A549 (cell line): ENCODE data around the gene SCFD1.

Source experiments
- BCL3 ChIP-seq: fragments of >200 bp; sonication (Bioruptor Twin); formaldehyde crosslinking; IDR thresholded peaks from 3 replicates; pipeline ENCODE4 v1.6.1; 2016
- CEBPB ChIP-seq, 2 experiments: fragments of >200 bp in 1 of 2; sonication (Bioruptor Twin) in 1 of 2; formaldehyde crosslinking in 1 of 2; IDR thresholded peaks; 2 replicates each; pipeline ENCODE4 v1.6.1; 2012 to 2016
- CHD2 ChIP-seq: fragments of 150-350 bp; IDR thresholded peaks from 2 replicates; pipeline ENCODE4 v1.6.1; 2014; ENCODE audit warnings: low read length; ENCODE audit not compliant: partially characterized antibody
- CTCF ChIP-seq: fragments of >200 bp; sonication (Bioruptor Twin); formaldehyde crosslinking; IDR thresholded peaks from 3 replicates; pipeline ENCODE4 v1.5.1; 2016
- EP300 ChIP-seq, 2 experiments: fragments of >200 bp; sonication (Bioruptor Twin); formaldehyde crosslinking; IDR thresholded peaks; 2 replicates in 1 of 2; 3 replicates in 1 of 2; pipeline ENCODE4 v1.6.1; 2016 to 2017
- GATA3 ChIP-seq: IDR thresholded peaks from 2 replicates; pipeline ENCODE4 v1.6.1; 2012; ENCODE audit warnings: borderline replicate concordance
- HMGXB4 ChIP-seq: fragments of 250-450 bp; sonication (Bioruptor Pico); IDR thresholded peaks from 2 replicates; pipeline ENCODE4 v1.5.0; 2021; ENCODE audit warnings: mild to moderate bottlenecking, moderate library complexity, borderline replicate concordance
- HOXA7 ChIP-seq: fragments of 250-450 bp; sonication (Bioruptor Pico); IDR thresholded peaks from 2 replicates; pipeline ENCODE4 v1.5.0; 2020; ENCODE audit warnings: mild to moderate bottlenecking, moderate library complexity
- MAZ ChIP-seq: fragments of 150-350 bp; IDR thresholded peaks from 2 replicates; pipeline ENCODE4 v1.6.1; 2014; ENCODE audit warnings: antibody characterized with exemption, low read depth, low read length, borderline replicate concordance
- PBX3 ChIP-seq: IDR thresholded peaks from 2 replicates; pipeline ENCODE4 v1.6.1; 2012
- POLR2A ChIP-seq: IDR thresholded peaks from 2 replicates; pipeline ENCODE4 v1.6.1; 2012; ENCODE audit warnings: mild to moderate bottlenecking, low read length
- RAD21 ChIP-seq, 2 experiments: fragments of >200 bp in 1 of 2; sonication (Bioruptor Twin) in 1 of 2; formaldehyde crosslinking in 1 of 2; IDR thresholded peaks in 1 of 2; conservative IDR thresholded peaks in 1 of 2; 2 replicates in 1 of 2; 3 replicates in 1 of 2; pipeline ENCODE4 v1.6.1; 2012 to 2018; ENCODE audit warnings: inconsistent platforms in 1 of 2
- REST ChIP-seq: fragments of 200-600 bp; sonication (generic); IDR thresholded peaks from 2 replicates; pipeline ENCODE4 v1.6.1; 2016; ENCODE audit warnings: antibody characterized with exemption, mild to moderate bottlenecking, moderate library complexity
- ZFP36 ChIP-seq: fragments of 450-650 bp; IDR thresholded peaks from 2 replicates; pipeline ENCODE4 v1.6.1; 2014; ENCODE audit warnings: borderline replicate concordance; ENCODE audit not compliant: partially characterized antibody

GRCh38 chr14:30719137-30719536, 97.0 kb downstream of the SCFD1 start:
- TF ChIP-seq RAD21 (conservative IDR thresholded peaks at IDR 0.05 in 1 of 2, IDR thresholded peaks at IDR 0.05 in 1 of 2) (no peak), CTCF (no peak), HMGXB4 (CRISPR knock-in tag) (no peak), PBX3 (no peak), POLR2A (no peak), MAZ (no peak), HOXA7 (no peak), REST (no peak), GATA3 (no peak), ZFP36 (no peak), CHD2 (no peak), BCL3 (no peak), CEBPB (IDR thresholded peaks at IDR 0.05) (no peak), EP300 (IDR thresholded peaks at IDR 0.05) (no peak)
